Measurements from ENCODE around the gene ANXA5.
"Not testable (repeated sequence)": the region's sequence is repeated elsewhere in the genome, so short reads cannot be mapped to it uniquely, and the experiment has no call there.

ANXA5 gene

GRCh38 chr4:121696581-121697461, at the start of gene ANXA5:
Gene ANXA5, minus strand, starts transcription at chr4:121696980. Its CDS starts 391 bp downstream, at chr4:121696589.
- DNase-seq, result peak; percentile 13 to 40 (median 21)

- no peak for DNase-seq
Measured at GRCh38 chr4:121742794-121743193, 46.0 kb upstream of the ANXA5 start.

- DNase-seq, result no peak
Measured at GRCh38 chr4:121741751-121742150, 45.0 kb upstream of the ANXA5 start.

- DNase-seq, result no peak
Measured at GRCh38 chr4:121740796-121741409, 44.1 kb upstream of the ANXA5 start.

GRCh38 chr4:121739575-121739974, 42.8 kb upstream of the ANXA5 start:
- DNase-seq, result no peak

GRCh38 chr4:121738780-121739535, 42.2 kb upstream of the ANXA5 start:
- DNase-seq, result no peak

GRCh38 chr4:121737846-121738554, 41.2 kb upstream of the ANXA5 start:
- DNase-seq, result no peak

GRCh38 chr4:121736735-121737351, 40.1 kb upstream of the ANXA5 start:
- DNase-seq, result no peak

- no peak for DNase-seq
Measured at GRCh38 chr4:121734571-121734970, 37.8 kb upstream of the ANXA5 start.

- no peak for DNase-seq
Measured at GRCh38 chr4:121733942-121734341, 37.2 kb upstream of the ANXA5 start.

GRCh38 chr4:121729753-121730152, 33.0 kb upstream of the ANXA5 start:
- DNase-seq, result not testable (repeated sequence)

- no peak for DNase-seq
Measured at GRCh38 chr4:121728798-121729226, 32.0 kb upstream of the ANXA5 start.

GRCh38 chr4:121728066-121728465, 31.3 kb upstream of the ANXA5 start:
- no peak for DNase-seq

GRCh38 chr4:121726642-121727268, 30.0 kb upstream of the ANXA5 start:
- peak in 2 of 6 experiments; percentile 26 to 31 for DNase-seq

GRCh38 chr4:121724671-121725070, 27.9 kb upstream of the ANXA5 start:
- no peak for DNase-seq

GRCh38 chr4:121721700-121722099, 24.9 kb upstream of the ANXA5 start:
- no peak for DNase-seq

- DNase-seq, result no peak
Measured at GRCh38 chr4:121720109-121720508, 23.3 kb upstream of the ANXA5 start.

GRCh38 chr4:121717680-121718237, 21.0 kb upstream of the ANXA5 start:
- no peak for DNase-seq

GRCh38 chr4:121714548-121714947, 17.8 kb upstream of the ANXA5 start:
- DNase-seq, result no peak

GRCh38 chr4:121712783-121713182, 16.0 kb upstream of the ANXA5 start:
- DNase-seq, result no peak

GRCh38 chr4:121712001-121712651, 15.3 kb upstream of the ANXA5 start:
- DNase-seq, result no peak
